HFFc6 (cell line): ENCODE data around the gene CELF2. TPM values are rescaled to one million over a fixed set of nuclear protein-coding genes. Genes with fewer than 3 reads are reported as not detected.

ENCODE experiments used
- DNase-seq: peaks from one replicate; pipeline ENCODE4 v3.0.0-alpha.2; 2018
- H3K27ac Mint-ChIP-seq: 2 replicates; pipeline ENCODE4 v1.8.0; 2020; ENCODE audit warnings: mild to moderate bottlenecking, mixed read lengths
- H3K27me3 Mint-ChIP-seq: 2 replicates; pipeline ENCODE4 v1.8.0; 2021; ENCODE audit warnings: mild to moderate bottlenecking, moderate library complexity, mixed read lengths; ENCODE audit not compliant: insufficient read depth
- H3K36me3 Mint-ChIP-seq: 2 replicates; pipeline ENCODE4 v1.8.0; 2021; ENCODE audit warnings: low read depth, mixed read lengths
- H3K4me1 Mint-ChIP-seq: 2 replicates; pipeline ENCODE4 v1.8.0; 2020; ENCODE audit warnings: low read depth, mixed read lengths
- H3K4me3 Mint-ChIP-seq: 2 replicates; pipeline ENCODE4 v1.8.0; 2020; ENCODE audit warnings: mild to moderate bottlenecking, moderate library complexity, mixed read lengths
- H3K9me3 Mint-ChIP-seq: 2 replicates; pipeline ENCODE4 v1.8.0; 2020; ENCODE audit warnings: mild to moderate bottlenecking, mixed read lengths
- CTCF ChIP-seq: fragments of 200-600 bp; sonication (generic); IDR thresholded peaks from 2 replicates; pipeline ENCODE4 v1.5.0; 2021; ENCODE audit warnings: antibody characterized with exemption, mild to moderate bottlenecking
- total RNA-seq, 6 experiments: library from RNA; stranded (reverse); fragmentation: NEBNext Ultra II Directional; extraction: Animal tissue kit (Norgen Biotek cat#: 25700); gene quantifications; 2 replicates in 1 of 6; 3 replicates in 5 of 6; pipeline ENCODE4 v1.2.3, GENCODE V29; 2021

CELF2 gene
- total RNA-seq, 6 experiments from 2014 or later: 2.7 to 5.2 (median 3.5) TPM

- peak; percentile 88 for TF ChIP-seq CTCF
- Mint-ChIP-seq H3K9me3 (no peaks in the 10 kb centered on the region), H3K27ac (no peak overlapping the region), H3K36me3 (no peaks in the 10 kb centered on the region), H3K4me3 (no peak overlapping the region), H3K27me3 (no peaks in the 10 kb centered on the region), H3K4me1 (peaks cover 13% of the 10 kb centered on the region)
- DNase-seq: peak; percentile 35
Measured at GRCh38 chr10:11036424-11037011, 18.8 kb downstream of the CELF2 start.

- Mint-ChIP-seq H3K9me3 (no peaks in the 10 kb centered on the region), H3K36me3 (no peaks in the 10 kb centered on the region), H3K4me3 (no peak overlapping the region), H3K4me1 (peaks cover 13% of the 10 kb centered on the region), H3K27me3 (no peaks in the 10 kb centered on the region), H3K27ac (no peak overlapping the region)
- no peak for DNase-seq
- TF ChIP-seq CTCF: no peak
Measured at GRCh38 chr10:11037991-11038390, 20.3 kb downstream of the CELF2 start.

GRCh38 chr10:11042357-11042756 is 24.7 kb downstream of the CELF2 start:
- DNase-seq: no peak
- Mint-ChIP-seq H3K4me1 (no peaks in the 10 kb centered on the region), H3K27ac (no peak overlapping the region), H3K4me3 (no peak overlapping the region), H3K9me3 (no peaks in the 10 kb centered on the region; the same call in 1 of the 2 replicates), H3K27me3 (no peaks in the 10 kb centered on the region), H3K36me3 (no peaks in the 10 kb centered on the region)
- no peak for TF ChIP-seq CTCF

- no peaks in the 10 kb centered on the region for H3K27me3 Mint-ChIP-seq
- H3K4me1 Mint-ChIP-seq: no peaks in the 10 kb centered on the region
- H3K9me3 Mint-ChIP-seq: no peaks in the 10 kb centered on the region; the same call in 1 of the 2 replicates
- H3K36me3 Mint-ChIP-seq: no peaks in the 10 kb centered on the region
- H3K27ac Mint-ChIP-seq: no peak overlapping the region
- no peak for DNase-seq
- H3K4me3 Mint-ChIP-seq: no peak overlapping the region
- TF ChIP-seq CTCF: no peak
Measured at GRCh38 chr10:11043039-11043438, 25.4 kb downstream of the CELF2 start.

- TF ChIP-seq CTCF: no peak
- H3K9me3 Mint-ChIP-seq: no peaks in the 10 kb centered on the region; the same call in 1 of the 2 replicates
Measured at GRCh38 chr10:11043446-11044127, 25.9 kb downstream of the CELF2 start.

More at GRCh38 chr10:11043446-11044127, 25.9 kb downstream of the CELF2 start:
- no peaks in the 10 kb centered on the region for H3K36me3 Mint-ChIP-seq
- H3K4me3 Mint-ChIP-seq: no peak overlapping the region
- no peak for DNase-seq
- no peaks in the 10 kb centered on the region for H3K4me1 Mint-ChIP-seq
- H3K27ac Mint-ChIP-seq: no peak overlapping the region
- no peaks in the 10 kb centered on the region for H3K27me3 Mint-ChIP-seq
